HG03575 (cell line): ENCODE results near the gene EXOSC6.
A peak's percentile ranks its signal among the peaks of the same experiment; 100 is the strongest.
"Not testable (repeated sequence)": the region's sequence is repeated elsewhere in the genome, so short reads cannot be mapped to it uniquely, and the experiment has no call there.

Source experiments
- ATAC-seq: cut with Tn5 transposase; IDR thresholded peaks from one replicate; pipeline ENCODE4 v1.9.1; 2021; ENCODE audit not compliant: unreplicated experiment, insufficient number of reproducible peaks, low FRiP score; ENCODE audit errors: extremely low read depth

EXOSC6 gene

DNA sequence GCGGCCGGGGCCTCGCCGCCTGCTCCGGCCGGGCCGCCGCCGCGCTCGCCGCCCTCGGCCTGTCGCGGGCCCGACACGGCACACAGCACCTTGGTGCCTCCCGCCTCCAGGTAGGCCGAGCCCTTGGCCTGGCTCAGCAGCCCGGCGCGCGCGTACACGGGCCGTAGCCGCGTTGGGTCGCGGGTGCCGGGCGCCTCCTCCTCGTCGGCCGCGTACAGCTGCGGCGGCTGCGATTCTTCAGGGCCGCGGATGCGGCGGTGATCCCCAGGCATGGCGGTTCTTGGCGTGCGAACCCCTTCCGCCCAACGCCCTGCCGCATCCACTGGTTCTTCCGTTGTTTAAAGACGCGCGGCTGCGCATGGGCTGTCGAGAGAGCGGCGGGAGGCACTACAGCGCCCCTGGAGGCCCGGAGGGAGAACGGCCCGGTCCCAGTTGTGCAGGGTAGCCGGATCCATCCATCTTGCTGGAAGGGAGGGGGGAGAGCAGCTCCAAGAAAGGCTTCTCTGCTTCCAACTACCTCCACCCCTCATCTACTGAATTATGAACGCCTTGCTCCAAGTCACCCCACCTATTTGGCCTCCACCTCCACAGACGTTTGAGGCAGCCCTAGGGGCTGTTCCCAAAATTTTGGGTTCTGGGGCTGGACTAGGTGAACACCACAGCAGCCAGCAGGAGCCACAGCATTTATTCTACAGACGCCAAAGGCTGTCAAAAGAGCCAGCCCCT, at the start of gene EXOSC6:
Gene EXOSC6 (minus strand): TSS at position 312 of the 726 bp plus-strand sequence. CDS start 40 bp downstream, at position 272.
- peak; percentile 51 for ATAC-seq

- no peak for ATAC-seq
Measured at GRCh38 chr16:70301121-70301520, 49.4 kb upstream of the EXOSC6 start.

DNA sequence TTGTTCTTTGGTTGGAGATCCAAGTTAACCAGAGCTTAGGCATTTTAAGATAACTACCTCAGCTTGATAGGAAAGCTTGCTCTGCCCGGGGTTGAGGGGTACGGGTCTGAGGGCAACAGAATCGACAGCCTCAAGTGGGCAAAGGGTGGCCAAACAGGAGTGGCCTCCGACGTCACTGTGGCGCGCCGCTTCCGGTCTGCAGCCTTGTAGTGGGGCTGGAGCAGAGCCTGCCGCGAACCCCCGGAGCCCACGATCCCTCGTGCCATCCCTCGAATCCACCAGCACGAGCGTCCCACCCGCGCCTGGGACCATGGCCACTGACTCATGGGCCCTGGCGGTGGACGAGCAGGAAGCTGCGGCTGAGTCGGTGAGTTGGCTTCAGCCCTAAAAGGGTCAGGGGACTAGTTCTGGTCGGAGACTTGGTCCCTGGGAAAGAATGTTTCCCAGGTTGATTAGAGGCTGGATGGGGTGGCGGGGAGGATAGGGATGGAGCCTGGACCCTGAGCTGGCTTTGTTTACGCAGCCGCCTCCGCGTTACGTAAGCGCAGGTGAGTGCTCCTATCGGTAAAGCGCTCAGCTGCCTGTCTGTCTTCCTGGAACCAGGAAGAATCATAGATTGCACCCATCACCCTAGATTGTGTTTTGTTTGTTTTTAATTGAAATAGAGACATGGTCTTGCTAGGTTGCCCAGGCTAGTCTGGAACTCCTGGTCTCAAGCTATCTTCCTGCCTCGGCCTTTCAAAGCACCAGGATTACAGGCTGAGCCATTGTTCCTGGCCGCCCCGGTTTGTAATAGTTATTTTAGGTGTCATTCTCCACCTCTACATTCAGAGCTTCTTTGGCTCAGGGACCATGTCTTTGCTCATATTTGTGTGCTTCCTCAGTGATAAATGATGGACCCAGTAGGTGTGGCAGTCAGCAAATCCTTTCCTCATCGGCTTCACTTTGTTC, 47.5 kb upstream of the EXOSC6 start, which contains the start of gene DDX19B:
Gene DDX19B (plus strand): TSS at position 199 of the 951 bp plus-strand sequence. CDS start 112 bp downstream, at position 311.
- ATAC-seq: no peak

- ATAC-seq: no peak
Measured at GRCh38 chr16:70295634-70296033, 43.9 kb upstream of the EXOSC6 start.

- ATAC-seq: no peak
Measured at GRCh38 chr16:70294385-70295025, 42.8 kb upstream of the EXOSC6 start.

- ATAC-seq: not testable (repeated sequence)
Measured at GRCh38 chr16:70292148-70292547, 40.4 kb upstream of the EXOSC6 start.

GRCh38 chr16:70290949-70291519, 39.3 kb upstream of the EXOSC6 start:
- ATAC-seq: no peak

GRCh38 chr16:70289229-70290094, 37.7 kb upstream of the EXOSC6 start, which contains the start of gene AARS1:
TSS of gene AARS1 (minus strand) at chr16:70289506. CDS start at chr16:70282763, 6,743 bp downstream.
- peak; percentile 42 for ATAC-seq

- not testable (repeated sequence) for ATAC-seq
Measured at GRCh38 chr16:70287304-70287971, 35.7 kb upstream of the EXOSC6 start.

DNA sequence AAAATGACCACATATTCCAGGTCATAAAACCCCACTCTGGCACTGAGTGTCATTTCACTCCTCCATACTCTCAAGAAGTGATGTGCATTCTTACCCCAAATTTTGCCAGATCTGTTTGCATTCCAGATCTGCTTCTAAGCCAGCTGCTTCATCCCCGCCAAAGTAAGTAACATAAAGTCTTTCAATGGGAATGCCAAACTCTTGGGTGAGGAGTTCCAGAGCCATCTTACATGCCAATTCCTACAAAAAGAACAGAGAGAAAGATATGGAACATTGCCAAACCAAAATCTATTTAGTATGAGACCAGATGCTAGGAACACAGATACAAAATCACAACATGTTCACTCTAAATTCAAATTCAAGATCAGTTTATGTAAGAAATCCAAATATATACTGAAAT, 24.7 kb upstream of the EXOSC6 start:
- ATAC-seq: no peak

DNA sequence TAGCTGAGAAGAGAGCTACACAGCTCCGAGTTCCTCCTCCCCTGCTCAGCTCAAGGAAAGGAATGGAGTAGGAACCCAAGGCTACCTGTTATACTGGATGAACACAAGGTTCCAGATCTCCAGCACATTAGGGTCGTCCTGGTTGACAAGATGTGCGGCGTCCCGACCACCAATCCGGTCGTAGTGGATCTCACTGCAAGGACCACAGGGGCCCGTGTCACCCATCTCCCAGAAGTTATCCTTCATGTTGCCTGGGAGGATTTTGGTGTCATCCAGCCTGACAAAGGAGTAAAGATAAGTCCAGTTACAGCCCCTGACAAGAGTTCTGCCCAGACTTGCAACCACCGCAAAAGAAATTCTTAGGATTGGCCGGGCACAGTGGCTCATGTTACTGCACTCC, 20.0 kb upstream of the EXOSC6 start:
- no peak for ATAC-seq

- ATAC-seq: no peak
Measured at GRCh38 chr16:70270176-70270575, 18.4 kb upstream of the EXOSC6 start.

DNA sequence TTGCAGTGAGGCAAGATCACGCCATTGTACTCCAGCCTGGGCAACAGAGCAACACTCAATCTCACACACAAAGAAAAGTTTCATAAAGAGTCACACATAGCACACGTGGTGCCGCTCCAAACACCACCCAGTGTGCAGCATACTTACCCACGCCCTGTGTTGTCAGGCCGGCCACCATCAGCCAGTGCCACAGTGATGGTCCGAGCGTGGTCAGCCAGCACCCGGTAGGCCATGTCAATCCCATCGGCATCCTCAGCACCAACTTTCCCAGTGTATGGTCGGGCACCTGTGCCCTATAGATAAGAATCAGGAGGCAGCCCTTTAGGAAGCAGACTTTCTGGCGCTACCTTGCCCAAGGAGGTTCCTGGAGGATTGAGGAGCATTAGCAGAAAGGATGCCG, 17.7 kb upstream of the EXOSC6 start:
- no peak for ATAC-seq

DNA sequence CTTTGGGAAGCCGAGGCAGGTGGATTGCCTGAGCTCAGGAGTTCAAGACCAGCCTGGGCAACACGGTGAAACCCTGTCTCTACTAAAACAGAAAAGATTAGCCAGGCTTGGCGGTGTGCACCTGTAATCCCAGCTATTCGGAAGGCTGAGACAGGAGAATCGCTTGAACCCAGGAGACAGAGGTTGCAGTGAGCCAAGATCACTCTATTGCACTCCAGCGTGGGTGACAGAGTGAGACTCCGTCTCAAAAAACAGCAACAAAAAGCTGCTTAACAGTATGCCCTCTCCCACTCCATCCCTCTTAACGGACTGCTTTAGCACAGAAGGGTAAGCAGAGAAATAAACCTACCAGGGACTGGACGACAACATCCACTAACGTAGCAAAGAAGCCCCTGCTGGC, 16.2 kb upstream of the EXOSC6 start:
- ATAC-seq: not testable (repeated sequence)

- no peak for ATAC-seq
Measured at GRCh38 chr16:70267516-70267915, 15.8 kb upstream of the EXOSC6 start.

DNA sequence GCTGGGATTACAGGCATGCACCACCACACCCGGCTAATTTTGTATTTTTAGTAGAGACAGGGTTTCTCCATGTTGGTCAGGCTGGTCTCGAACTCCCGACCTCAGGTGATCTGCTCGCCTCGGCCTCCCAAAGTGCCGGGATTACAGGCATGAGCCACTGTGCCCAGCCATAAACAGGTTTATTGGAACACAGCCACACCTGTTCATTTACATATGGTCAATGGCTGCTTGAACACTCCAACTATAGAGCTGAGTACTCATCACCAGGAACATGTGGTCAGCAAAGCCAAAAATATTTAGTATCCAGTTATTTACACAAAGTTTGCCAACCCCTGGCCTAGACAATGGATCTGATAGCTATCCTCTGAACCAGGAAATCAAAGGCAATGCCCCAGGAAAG, 8.2 kb upstream of the EXOSC6 start:
- not testable (repeated sequence) for ATAC-seq

DNA sequence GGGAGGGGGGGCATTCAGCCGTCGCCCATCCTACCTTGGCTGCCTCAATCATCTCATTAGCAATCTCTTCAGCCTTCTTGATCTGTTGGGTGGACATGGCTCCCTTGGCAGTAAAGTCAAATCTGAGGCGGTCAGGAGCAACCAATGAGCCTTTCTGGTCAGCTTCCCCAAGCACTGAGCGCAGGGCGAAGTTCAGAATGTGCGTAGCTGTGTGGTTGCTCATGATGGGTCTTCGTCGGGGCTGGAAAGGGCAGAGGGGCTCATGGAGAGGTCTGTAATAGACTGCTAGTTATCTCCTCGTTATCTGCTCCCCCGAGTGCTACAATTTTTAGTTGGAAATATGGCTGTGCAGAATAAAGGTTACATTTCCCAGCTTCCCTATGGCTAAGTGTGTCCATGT, 7.2 kb upstream of the EXOSC6 start:
- no peak for ATAC-seq

DNA sequence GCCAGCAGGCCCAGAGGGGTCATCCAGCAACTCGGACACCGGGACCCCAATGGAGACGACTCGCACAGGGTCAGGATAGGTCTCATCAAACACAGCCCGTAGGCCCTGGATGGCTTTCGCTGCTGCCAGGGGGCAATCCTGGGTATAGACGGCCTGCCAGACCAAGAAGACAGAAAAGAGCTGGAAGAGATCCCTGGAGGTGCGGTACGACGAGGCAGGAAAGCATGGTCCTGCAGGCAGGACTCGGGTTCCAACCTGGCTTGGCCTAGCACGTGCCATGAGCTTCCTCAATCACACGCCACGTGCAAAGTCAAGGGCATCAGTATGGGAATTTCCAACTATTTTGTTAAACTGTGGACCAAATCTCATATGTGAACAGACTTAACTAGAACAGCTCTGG, 6.3 kb upstream of the EXOSC6 start:
- ATAC-seq: no peak
